HL-60 (cell line): Measurements from ENCODE around the gene DHRS12.

ENCODE experiments used
- CTCF ChIP-seq: IDR thresholded peaks from one replicate; pipeline ENCODE4 v1.5.1; 2011; ENCODE audit warnings: low read length, control low read depth, inconsistent platforms; ENCODE audit not compliant: insufficient read depth
- GABPA ChIP-seq: IDR thresholded peaks from 2 replicates; pipeline ENCODE4 v1.6.1; 2012; ENCODE audit warnings: low read depth
- POLR2AphosphoS5 ChIP-seq: IDR thresholded peaks from 2 replicates; pipeline ENCODE4 v1.6.1; 2012; ENCODE audit warnings: low read depth
- REST ChIP-seq: IDR thresholded peaks from 2 replicates; pipeline ENCODE4 v1.6.1; 2012; ENCODE audit warnings: low read depth; ENCODE audit not compliant: insufficient replicate concordance
- SPI1 ChIP-seq: IDR thresholded peaks from 2 replicates; pipeline ENCODE4 v1.6.1; 2012; ENCODE audit warnings: low read depth, mild to moderate bottlenecking, borderline replicate concordance

- TF ChIP-seq POLR2AphosphoS5 (no peak), CTCF (no peak), GABPA (no peak), REST (no peak), SPI1 (no peak)
These were observed 33.1 kb downstream of the DHRS12 start for GRCh38 chr13:51770681-51771417.
